Liver (tissue), 9 donors: Measurements from ENCODE around the gene EMP1. TPM values are rescaled to one million over a fixed set of nuclear protein-coding genes. Genes with fewer than 3 reads are reported as not detected.

ENCODE experiments used
- DNase-seq: peaks from one replicate; pipeline ENCODE4 v3.0.0-alpha.2; 2017; ENCODE audit warnings: low spot score
- H3K27ac ChIP-seq, 2 donors: one replicate each; pipeline ENCODE4 v1.7.0; 2013; ENCODE audit warnings: inconsistent platforms in 2 of 2, low read length in 2 of 2, control low read depth in 1 of 2, low read depth in 1 of 2, mild to moderate bottlenecking in 1 of 2
- H3K27me3 ChIP-seq, 4 donors: one replicate each; pipeline versions ENCODE4 v1.6.1 to v1.7.0; 2013; ENCODE audit warnings: low read length in 3 of 4, inconsistent platforms in 1 of 4, mild to moderate bottlenecking in 1 of 4, moderate library complexity in 1 of 4; ENCODE audit not compliant: control insufficient read depth in 4 of 4, insufficient read depth in 4 of 4
- H3K36me3 ChIP-seq, 4 donors: one replicate each; pipeline versions ENCODE4 v1.6.1 to v1.7.0; 2013; ENCODE audit warnings: low read length in 3 of 4, mild to moderate bottlenecking in 3 of 4, low read depth in 1 of 4, moderate library complexity in 1 of 4; ENCODE audit not compliant: control insufficient read depth in 4 of 4, insufficient read depth in 3 of 4
- H3K4me1 ChIP-seq, 4 donors: one replicate each; pipeline versions ENCODE4 v1.6.1 to v1.7.0; 2013; ENCODE audit warnings: low read length in 3 of 4, mild to moderate bottlenecking in 3 of 4, moderate library complexity in 1 of 4; ENCODE audit not compliant: control insufficient read depth in 4 of 4, insufficient read depth in 4 of 4
- H3K4me3 ChIP-seq, 3 donors: one replicate each; pipeline versions ENCODE4 v1.6.1 to v1.7.0; 2013; ENCODE audit warnings: low read length in 3 of 3, control low read depth in 1 of 3, low read depth in 1 of 3, mild to moderate bottlenecking in 1 of 3
- H3K9ac ChIP-seq, 2 donors: one replicate each; pipeline ENCODE4 v1.7.0; 2013; ENCODE audit warnings: low read length in 2 of 2, mild to moderate bottlenecking in 2 of 2, moderate library complexity in 2 of 2, control low read depth in 1 of 2, low read depth in 1 of 2
- H3K9me3 ChIP-seq, 4 donors: one replicate each; pipeline versions ENCODE4 v1.6.1 to v1.7.0; 2013; ENCODE audit warnings: low read length in 3 of 4; ENCODE audit not compliant: control insufficient read depth in 4 of 4
- EGR1 ChIP-seq, 2 donors: IDR thresholded peaks; 2 replicates each; pipeline ENCODE4 v1.6.1; 2016 to 2018; ENCODE audit warnings: antibody characterized with exemption in 2 of 2, low read depth in 2 of 2
- FOXA1 ChIP-seq: IDR thresholded peaks from 2 replicates; pipeline ENCODE4 v1.6.1; 2016; ENCODE audit warnings: antibody characterized with exemption
- FOXA2 ChIP-seq: IDR thresholded peaks from 2 replicates; pipeline ENCODE4 v1.6.1; 2016; ENCODE audit warnings: antibody characterized with exemption
- GABPA ChIP-seq, 2 donors: IDR thresholded peaks in 1 of 2; conservative IDR thresholded peaks in 1 of 2; 2 replicates each; pipeline ENCODE4 v1.6.1; 2016; ENCODE audit warnings: antibody characterized with exemption in 2 of 2, mild to moderate bottlenecking in 1 of 2, moderate library complexity in 1 of 2
- HNF4A ChIP-seq, 2 donors: conservative IDR thresholded peaks; 2 replicates each; pipeline ENCODE4 v1.6.1; 2016; ENCODE audit warnings: antibody characterized with exemption in 2 of 2, mild to moderate bottlenecking in 2 of 2
- HNF4G ChIP-seq: IDR thresholded peaks from 2 replicates; pipeline ENCODE4 v1.6.1; 2016; ENCODE audit warnings: antibody characterized with exemption
- JUND ChIP-seq, 2 donors: IDR thresholded peaks; 2 replicates each; pipeline ENCODE4 v1.6.1; 2016; ENCODE audit warnings: antibody characterized with exemption in 2 of 2
- NR2F2 ChIP-seq: IDR thresholded peaks from 2 replicates; pipeline ENCODE4 v1.6.1; 2016; ENCODE audit warnings: antibody characterized with exemption
- RAD21 ChIP-seq, 2 donors: IDR thresholded peaks; 2 replicates each; pipeline ENCODE4 v1.6.1; 2016; ENCODE audit warnings: antibody characterized with exemption in 2 of 2, mild to moderate bottlenecking in 2 of 2
- RXRA ChIP-seq, 2 donors: IDR thresholded peaks; 2 replicates each; pipeline ENCODE4 v1.6.1; 2017 to 2018; ENCODE audit warnings: antibody characterized with exemption in 2 of 2, mild to moderate bottlenecking in 1 of 2
- WGBS: extraction: QIAGEN DNeasy Blood & Tissue Kit; methylation state at CpG from one replicate; pipeline ENCODE4 v1.1.7; 2013; 5-methylcytosine and 5-hydroxymethylcytosine counted together
- polyA plus RNA-seq, 2 donors: library from polyadenylated mRNA; stranded (reverse) in 1 of 2; unstranded in 1 of 2; fragments of 200-250 nt in 1 of 2; fragments of >200 nt in 1 of 2; fragmentation: Nextera tagmentation in 1 of 2; extraction: Ambion mirVana in 1 of 2; gene quantifications; one replicate each; pipeline versions ENCODE4 v1.2.1 to v1.2.3, GENCODE V29; 2013 to 2015
- total RNA-seq, 2 donors: library from RNA; depleted of rRNA; stranded (reverse); fragments of >200 nt; gene quantifications; one replicate each; pipeline ENCODE4 v1.2.3, GENCODE V29; 2014
- TF ChIP-seq, protein P1 (sequence below): IDR thresholded peaks from 2 replicates; pipeline ENCODE4 v1.6.1; 2016; ENCODE audit warnings: antibody characterized with exemption
- TF ChIP-seq, protein P2 (sequence below): IDR thresholded peaks from 2 replicates; pipeline ENCODE4 v1.6.1; 2016; ENCODE audit warnings: antibody characterized with exemption
- TF ChIP-seq, protein P3 (sequence below): IDR thresholded peaks from 2 replicates; pipeline ENCODE4 v1.6.1; 2016; ENCODE audit warnings: antibody characterized with exemption, mild to moderate bottlenecking
- TF ChIP-seq, protein P4 (sequence below): IDR thresholded peaks from 2 replicates; pipeline ENCODE4 v1.6.1; 2016; ENCODE audit warnings: antibody characterized with exemption
- donor health status: healthy.
- donor health status: healthy.
- donor health status: healthy.
- donor health status: healthy.
- donor health status: healthy.

Gene EMP1
- total and polyA plus RNA-seq, 4 donors = 1.6 to 5.6 (median 3.6) TPM

DNA sequence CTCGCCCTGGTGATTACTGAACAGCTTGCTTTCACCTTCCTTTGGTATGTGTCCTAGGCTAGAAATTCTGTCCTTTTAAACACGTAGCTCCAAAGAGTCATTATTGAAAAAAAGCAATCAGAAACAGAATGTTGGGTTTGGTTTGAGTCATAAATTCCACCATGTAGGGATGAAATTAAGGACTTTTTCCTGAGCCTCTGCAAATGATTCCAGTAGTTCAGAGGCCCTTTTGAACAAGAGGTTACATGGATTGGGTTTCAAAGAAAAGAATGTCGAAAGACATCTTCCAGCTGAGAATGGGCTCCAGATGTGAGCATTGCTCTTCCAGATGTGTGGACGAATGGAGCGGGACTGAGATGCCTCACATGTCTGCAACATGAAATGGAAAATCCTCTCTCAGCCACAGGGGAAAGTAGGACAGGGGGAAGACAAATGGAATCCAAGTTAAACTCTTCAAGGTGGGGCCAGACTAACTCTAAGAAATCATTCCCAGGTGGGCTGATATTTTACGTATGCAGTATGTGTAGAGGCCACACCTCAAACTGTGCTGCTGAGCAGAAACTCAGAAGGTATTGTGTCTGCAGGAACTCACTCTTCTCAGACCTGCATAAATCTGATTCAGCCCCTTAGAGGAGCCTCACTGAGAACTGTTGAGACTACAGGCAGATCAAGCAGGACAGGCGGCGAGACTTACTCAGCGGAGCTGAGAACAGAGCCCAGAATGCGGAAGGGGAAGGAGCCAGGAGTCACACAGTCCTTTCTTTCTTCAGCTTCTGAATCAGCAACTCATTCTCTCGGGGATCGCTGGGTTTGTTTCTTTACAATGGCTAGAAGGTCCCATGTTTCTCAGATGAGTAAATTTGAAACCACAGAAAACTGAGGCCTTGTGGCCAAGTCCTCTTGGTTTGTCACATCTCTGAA is 23.3 kb upstream of the EMP1 start:
- no peak for DNase-seq
- 82% methylated on average over 12 of the region's 12 CpGs for WGBS
- Histone ChIP-seq H3K4me1 (peaks cover 0 to 6% (median 0%) of the 10 kb centered on the region in 4 donors), H3K4me3 (no peak overlapping the region), H3K27ac (no peak overlapping the region), H3K27me3 (no peaks in the 10 kb centered on the region), H3K36me3 (no peaks in the 10 kb centered on the region), H3K9me3 (no peaks in the 10 kb centered on the region), H3K9ac (no peak overlapping the region)
- TF ChIP-seq, protein P1, sequence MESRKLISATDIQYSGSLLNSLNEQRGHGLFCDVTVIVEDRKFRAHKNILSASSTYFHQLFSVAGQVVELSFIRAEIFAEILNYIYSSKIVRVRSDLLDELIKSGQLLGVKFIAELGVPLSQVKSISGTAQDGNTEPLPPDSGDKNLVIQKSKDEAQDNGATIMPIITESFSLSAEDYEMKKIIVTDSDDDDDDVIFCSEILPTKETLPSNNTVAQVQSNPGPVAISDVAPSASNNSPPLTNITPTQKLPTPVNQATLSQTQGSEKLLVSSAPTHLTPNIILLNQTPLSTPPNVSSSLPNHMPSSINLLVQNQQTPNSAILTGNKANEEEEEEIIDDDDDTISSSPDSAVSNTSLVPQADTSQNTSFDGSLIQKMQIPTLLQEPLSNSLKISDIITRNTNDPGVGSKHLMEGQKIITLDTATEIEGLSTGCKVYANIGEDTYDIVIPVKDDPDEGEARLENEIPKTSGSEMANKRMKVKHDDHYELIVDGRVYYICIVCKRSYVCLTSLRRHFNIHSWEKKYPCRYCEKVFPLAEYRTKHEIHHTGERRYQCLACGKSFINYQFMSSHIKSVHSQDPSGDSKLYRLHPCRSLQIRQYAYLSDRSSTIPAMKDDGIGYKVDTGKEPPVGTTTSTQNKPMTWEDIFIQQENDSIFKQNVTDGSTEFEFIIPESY = no peak
- TF ChIP-seq HNF4A (conservative IDR thresholded peaks at IDR 0.05) (no peak), RXRA (IDR thresholded peaks at IDR 0.05) (no peak), NR2F2 (peak; percentile 47), FOXA1 (no peak), EGR1 (IDR thresholded peaks at IDR 0.05; ENCODE audit: low read depth in 2 of 2) (no peak)
- TF ChIP-seq, protein P2, sequence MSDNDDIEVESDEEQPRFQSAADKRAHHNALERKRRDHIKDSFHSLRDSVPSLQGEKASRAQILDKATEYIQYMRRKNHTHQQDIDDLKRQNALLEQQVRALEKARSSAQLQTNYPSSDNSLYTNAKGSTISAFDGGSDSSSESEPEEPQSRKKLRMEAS = no peak

DNA sequence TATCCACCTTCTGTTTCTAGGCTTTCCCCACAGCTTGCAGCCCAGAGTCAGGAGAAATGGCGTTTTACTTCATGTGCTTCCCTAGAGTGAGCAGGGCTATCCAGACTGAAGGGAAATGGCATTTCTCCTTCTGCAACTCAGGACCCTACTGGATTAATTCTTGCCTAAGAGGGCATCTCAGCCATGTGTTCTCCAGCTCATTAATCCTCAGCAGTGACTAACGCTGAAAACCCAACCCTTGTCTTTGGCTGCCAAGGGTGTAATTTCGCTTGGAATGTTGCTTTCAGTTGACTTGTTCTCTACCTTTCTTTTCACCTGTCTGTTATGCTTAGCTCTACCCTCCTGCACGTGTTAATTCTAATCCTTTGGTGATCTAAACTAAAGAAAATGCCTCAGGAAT is 21.0 kb upstream of the EMP1 start:
- TF ChIP-seq, protein P3, sequence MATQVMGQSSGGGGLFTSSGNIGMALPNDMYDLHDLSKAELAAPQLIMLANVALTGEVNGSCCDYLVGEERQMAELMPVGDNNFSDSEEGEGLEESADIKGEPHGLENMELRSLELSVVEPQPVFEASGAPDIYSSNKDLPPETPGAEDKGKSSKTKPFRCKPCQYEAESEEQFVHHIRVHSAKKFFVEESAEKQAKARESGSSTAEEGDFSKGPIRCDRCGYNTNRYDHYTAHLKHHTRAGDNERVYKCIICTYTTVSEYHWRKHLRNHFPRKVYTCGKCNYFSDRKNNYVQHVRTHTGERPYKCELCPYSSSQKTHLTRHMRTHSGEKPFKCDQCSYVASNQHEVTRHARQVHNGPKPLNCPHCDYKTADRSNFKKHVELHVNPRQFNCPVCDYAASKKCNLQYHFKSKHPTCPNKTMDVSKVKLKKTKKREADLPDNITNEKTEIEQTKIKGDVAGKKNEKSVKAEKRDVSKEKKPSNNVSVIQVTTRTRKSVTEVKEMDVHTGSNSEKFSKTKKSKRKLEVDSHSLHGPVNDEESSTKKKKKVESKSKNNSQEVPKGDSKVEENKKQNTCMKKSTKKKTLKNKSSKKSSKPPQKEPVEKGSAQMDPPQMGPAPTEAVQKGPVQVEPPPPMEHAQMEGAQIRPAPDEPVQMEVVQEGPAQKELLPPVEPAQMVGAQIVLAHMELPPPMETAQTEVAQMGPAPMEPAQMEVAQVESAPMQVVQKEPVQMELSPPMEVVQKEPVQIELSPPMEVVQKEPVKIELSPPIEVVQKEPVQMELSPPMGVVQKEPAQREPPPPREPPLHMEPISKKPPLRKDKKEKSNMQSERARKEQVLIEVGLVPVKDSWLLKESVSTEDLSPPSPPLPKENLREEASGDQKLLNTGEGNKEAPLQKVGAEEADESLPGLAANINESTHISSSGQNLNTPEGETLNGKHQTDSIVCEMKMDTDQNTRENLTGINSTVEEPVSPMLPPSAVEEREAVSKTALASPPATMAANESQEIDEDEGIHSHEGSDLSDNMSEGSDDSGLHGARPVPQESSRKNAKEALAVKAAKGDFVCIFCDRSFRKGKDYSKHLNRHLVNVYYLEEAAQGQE = no peak
- TF ChIP-seq HNF4A (conservative IDR thresholded peaks at IDR 0.05) = no peak
- no peak for TF ChIP-seq RAD21 (IDR thresholded peaks at IDR 0.05)
- TF ChIP-seq RXRA (IDR thresholded peaks at IDR 0.05) = no peak
- no peak for TF ChIP-seq JUND (IDR thresholded peaks at IDR 0.05)
- TF ChIP-seq GABPA (IDR thresholded peaks at IDR 0.05 in 1 of 2, conservative IDR thresholded peaks at IDR 0.05 in 1 of 2) = no peak
- no peak for TF ChIP-seq FOXA2
- no peak for TF ChIP-seq HNF4G
- TF ChIP-seq, protein P4, sequence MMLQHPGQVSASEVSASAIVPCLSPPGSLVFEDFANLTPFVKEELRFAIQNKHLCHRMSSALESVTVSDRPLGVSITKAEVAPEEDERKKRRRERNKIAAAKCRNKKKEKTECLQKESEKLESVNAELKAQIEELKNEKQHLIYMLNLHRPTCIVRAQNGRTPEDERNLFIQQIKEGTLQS = no peak
- H3K9me3 ChIP-seq = no peaks in the 10 kb centered on the region
- no peak overlapping the region for H3K4me3 ChIP-seq
- no peaks in the 10 kb centered on the region for H3K36me3 ChIP-seq
- no peak overlapping the region for H3K27ac ChIP-seq
- no peak overlapping the region for H3K9ac ChIP-seq
- no peaks in the 10 kb centered on the region for H3K27me3 ChIP-seq
- no peak for DNase-seq
- peaks cover 0 to 3% (median 0%) of the 10 kb centered on the region in 4 donors for H3K4me1 ChIP-seq
- WGBS = 79% methylated on average over 4 of the region's 4 CpGs
